AG04449 (cell line): ENCODE measurements around the gene HERC2.
A peak's percentile ranks its signal among the peaks of the same experiment; 100 is the strongest.

Experiments
- CTCF ChIA-PET: fragments of 350-600 bp; formaldehyde crosslinking; extraction: SDS; loops from one replicate; lab custom pipeline; 2021; ENCODE audit warnings: antibody characterized with exemption; lab: Yijun Ruan, JAX
- POLR2A ChIA-PET: fragments of 400-600, 350-600 bp; formaldehyde crosslinking; extraction: SDS; loops from one replicate; lab custom pipeline; 2020; ENCODE audit warnings: antibody characterized with exemption, inconsistent platforms; lab: Yijun Ruan, JAX
- DNase-seq: peaks from one replicate; pipeline ENCODE4 v3.0.0-alpha.2; 2010; ENCODE audit warnings: low read depth, low spot score
- H3K4me3 ChIP-seq: 2 replicates; pipeline ENCODE4 v1.5.1; 2011; ENCODE audit warnings: low read depth, mild to moderate bottlenecking, control low read depth, low read length
- TF ChIP-seq, protein P1 (sequence below): IDR thresholded peaks from one replicate; pipeline ENCODE4 v1.5.1; 2011; ENCODE audit warnings: mild to moderate bottlenecking, moderate library complexity, low read length, control low read depth, inconsistent platforms; ENCODE audit not compliant: insufficient read depth; ENCODE audit errors: missing control alignments

HERC2 gene

DNA sequence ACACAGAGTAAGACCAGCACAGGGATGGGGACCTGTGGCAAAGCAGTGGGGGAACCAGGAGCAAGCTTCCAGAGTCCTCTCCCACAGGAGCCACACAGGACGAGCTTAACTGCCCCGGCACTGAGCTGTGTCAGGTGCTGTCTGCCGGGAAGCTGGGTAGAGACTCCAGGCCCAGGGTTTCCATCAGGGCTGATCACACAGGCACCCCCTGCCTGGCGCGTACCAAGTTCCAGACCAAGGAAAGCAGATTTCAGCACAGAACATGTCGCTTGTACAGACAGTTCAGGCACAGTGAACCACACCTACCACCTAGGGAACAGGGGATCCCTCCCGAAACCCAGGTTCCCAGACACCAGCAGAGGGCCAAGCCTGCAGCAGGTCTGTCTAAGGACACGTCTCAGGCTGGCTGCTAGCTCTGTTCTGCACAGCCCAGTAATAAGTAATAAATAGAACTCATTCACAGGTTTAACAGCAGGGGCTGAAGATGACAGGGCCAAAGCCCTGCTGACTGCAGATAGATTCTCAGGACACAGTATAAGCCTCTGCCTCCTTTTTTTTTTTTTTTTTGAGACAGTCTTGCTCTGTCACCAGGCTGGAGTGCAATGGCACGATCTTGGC is 192.6 kb downstream of the HERC2 start:
- TF ChIP-seq, protein P1, sequence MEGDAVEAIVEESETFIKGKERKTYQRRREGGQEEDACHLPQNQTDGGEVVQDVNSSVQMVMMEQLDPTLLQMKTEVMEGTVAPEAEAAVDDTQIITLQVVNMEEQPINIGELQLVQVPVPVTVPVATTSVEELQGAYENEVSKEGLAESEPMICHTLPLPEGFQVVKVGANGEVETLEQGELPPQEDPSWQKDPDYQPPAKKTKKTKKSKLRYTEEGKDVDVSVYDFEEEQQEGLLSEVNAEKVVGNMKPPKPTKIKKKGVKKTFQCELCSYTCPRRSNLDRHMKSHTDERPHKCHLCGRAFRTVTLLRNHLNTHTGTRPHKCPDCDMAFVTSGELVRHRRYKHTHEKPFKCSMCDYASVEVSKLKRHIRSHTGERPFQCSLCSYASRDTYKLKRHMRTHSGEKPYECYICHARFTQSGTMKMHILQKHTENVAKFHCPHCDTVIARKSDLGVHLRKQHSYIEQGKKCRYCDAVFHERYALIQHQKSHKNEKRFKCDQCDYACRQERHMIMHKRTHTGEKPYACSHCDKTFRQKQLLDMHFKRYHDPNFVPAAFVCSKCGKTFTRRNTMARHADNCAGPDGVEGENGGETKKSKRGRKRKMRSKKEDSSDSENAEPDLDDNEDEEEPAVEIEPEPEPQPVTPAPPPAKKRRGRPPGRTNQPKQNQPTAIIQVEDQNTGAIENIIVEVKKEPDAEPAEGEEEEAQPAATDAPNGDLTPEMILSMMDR, result no peak
- no peak overlapping the region for H3K4me3 ChIP-seq
- POLR2A ChIA-PET, result no interaction called here
- no peak for DNase-seq
- CTCF ChIA-PET, result interaction anchor here (0.9 to 1.3 kb wide), 2 partner anchors 9 to 22 kb away, joined by 3 to 4 read pairs; no protein-coding TSS in a partner anchor

DNA sequence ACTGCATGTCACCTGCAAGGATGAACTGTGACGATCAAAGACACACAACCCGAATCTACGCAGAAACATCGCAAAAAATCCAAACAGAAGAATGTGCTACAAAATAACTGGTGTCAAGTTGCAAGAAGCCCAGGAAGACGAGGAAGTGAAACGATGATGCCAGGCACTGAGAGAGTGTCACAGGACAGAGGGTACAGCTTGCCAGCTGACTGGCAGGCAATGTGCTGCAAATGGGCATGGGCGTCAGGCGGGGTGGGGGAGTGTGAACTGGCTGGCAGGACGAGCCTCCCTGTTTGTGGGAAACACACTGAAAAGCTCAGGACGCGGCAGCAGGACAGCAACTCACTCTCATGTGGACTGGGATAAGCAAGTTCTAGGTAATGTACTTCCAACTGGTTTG is 193.9 kb downstream of the HERC2 start:
- ChIA-PET POLR2A (no interaction called here), CTCF (no interaction called here)
- H3K4me3 ChIP-seq, result no peak overlapping the region
- no peak for DNase-seq
- TF ChIP-seq, protein P1, result no peak

DNA sequence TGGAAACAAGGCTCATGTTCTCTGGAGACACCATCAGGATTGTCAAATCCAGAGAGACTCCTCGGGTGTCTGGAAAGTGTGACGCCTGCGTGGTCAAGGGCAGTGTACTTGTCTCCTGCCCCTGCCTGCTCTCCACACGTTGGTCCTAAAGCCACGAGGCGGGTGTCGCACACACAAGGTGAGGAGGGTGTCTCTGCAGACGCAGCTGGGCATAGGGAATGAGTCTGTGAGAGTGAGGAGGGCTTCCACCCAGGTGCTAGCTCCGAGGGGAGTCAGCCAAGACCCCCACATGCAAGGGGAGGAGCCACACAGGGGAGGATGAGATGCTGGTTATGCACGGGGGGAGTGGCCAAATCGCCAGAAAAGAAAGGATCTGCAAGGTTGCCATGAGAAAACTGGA is 194.9 kb downstream of the HERC2 start:
- TF ChIP-seq, protein P1, result no peak
- ChIA-PET CTCF (interaction anchor here (1.2 to 5.5 kb wide), 7 partner anchors 10 to 28 kb away, joined by 4 to 89 read pairs (median 9); partner anchors contain the start of gene OCA2), POLR2A (no interaction called here)
- no peak overlapping the region for H3K4me3 ChIP-seq
- DNase-seq, result no peak

DNA sequence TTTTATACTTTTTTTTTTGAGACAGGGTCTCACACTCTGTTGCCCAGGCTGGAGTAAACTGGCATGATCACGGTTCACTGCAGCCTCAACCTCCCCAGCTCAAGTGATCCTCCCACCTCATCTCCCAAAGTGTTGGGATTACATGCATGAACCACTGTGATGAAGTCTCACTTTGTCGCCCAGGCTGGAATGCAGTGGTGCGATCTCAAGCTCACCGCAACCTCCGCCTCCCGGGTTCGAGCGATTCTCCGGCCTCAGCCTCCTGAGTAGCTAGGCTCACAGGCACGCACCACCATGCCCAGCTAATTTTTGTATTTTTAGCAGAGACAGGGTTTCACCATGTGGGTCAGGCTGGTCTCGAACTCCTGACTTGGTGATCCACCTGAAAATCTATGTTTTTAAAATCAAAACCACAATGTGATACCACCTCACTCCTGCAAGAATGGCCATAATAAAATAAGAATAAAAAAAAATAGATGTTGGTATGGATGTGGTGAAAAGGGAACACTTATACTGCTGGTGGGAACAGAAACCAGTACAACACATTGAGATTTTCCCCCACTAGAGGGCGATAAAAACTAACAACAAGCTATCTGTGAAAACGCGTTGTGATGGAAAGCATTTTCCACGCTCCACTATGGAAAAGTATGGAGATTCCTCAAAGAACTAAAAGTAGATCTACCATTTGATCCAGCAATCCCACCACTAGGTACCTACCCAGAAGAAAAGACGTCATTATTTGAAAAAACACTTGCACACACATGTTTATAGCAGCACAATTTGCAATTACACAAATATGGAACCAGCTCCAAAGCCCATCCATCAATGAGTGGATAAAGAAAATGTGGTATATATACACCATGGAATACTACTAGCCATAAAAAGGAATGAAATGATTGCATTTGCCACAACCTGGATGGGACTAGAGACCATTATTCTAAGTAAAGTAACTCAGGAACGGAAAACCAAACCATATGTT is 196.0 kb downstream of the HERC2 start:
- no peak for DNase-seq
- TF ChIP-seq, protein P1, result peak; percentile 56
- CTCF ChIA-PET, result interaction anchor here (0.6 to 5.5 kb wide), 22 partner anchors 10 to 1236 kb away, joined by 3 to 89 read pairs (median 5); partner anchors contain the start of gene OCA2
- POLR2A ChIA-PET, result no interaction called here
- no peak overlapping the region for H3K4me3 ChIP-seq

DNA sequence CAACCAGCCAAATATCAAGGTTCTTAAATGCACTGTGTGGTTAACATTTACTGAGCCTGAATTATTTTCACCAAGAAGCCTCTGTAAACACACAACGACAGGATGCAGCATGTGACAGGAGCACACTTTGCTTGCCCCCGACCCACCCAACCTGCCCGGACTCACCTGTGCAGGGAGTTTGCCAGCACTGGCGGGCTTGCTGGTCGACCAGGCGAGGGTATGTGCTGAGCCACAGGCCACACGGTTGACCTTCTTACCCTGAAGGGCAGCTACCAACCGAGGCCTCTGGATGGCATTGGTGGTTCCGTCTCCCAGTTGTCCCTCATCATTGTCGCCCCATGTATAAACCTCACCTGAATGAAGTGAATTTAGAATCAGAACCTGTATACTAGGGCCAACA is 197.1 kb downstream of the HERC2 start:
- H3K4me3 ChIP-seq, result no peak overlapping the region
- ChIA-PET CTCF (interaction anchor here (1.2 to 5.5 kb wide), 8 partner anchors 9 to 1234 kb away, joined by 4 to 89 read pairs (median 19); no protein-coding TSS in a partner anchor), POLR2A (no interaction called here)
- TF ChIP-seq, protein P1, result no peak
- no peak for DNase-seq
